Tibial nerve (tissue), 3 donors: ENCODE measurements around the gene PTPRT.

Experiments used
- CTCF ChIP-seq, 5 experiments: fragments of 200-600 bp in 3 of 5; fragments of 450-650 bp in 2 of 5; sonication (generic) in 3 of 5; IDR thresholded peaks; one replicate each; pipeline ENCODE4 v1.5.1; 2016 to 2019; ENCODE audit warnings: antibody characterized with exemption in 5 of 5, mild to moderate bottlenecking in 3 of 5, moderate library complexity in 2 of 5
- POLR2A ChIP-seq, 2 donors: fragments of 450-650 bp; IDR thresholded peaks; one replicate each; pipeline ENCODE4 v1.6.1; 2017; ENCODE audit warnings: antibody characterized with exemption in 2 of 2, mild to moderate bottlenecking in 2 of 2, moderate library complexity in 2 of 2

- TF ChIP-seq POLR2A (IDR thresholded peaks at IDR 0.05) (no peak), CTCF (IDR thresholded peaks at IDR 0.05) (no peak)
Measured at GRCh38 chr20:42461291-42461690, 728.4 kb downstream of the PTPRT start.
